Measurements from ENCODE around the gene PREPL.

DNA sequence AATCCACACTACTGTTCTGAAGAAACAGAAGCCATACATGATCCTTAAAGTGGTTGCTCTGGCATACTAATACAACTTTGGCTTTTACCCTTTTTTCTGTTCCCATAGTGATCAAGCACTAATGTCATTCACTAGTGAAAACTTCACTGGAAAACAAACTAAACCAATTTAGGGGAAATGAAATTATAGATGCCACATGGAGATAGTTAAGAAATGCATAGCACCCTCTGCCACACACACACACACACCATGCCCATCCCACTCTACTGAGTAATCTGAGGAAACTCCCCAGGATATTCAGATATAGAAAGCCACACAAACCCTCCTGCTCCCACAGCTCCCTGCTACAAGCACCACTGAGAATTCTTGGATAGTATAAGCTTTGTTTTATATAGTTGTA, 46.9 kb downstream of the PREPL start:
- TF ChIP-seq, protein P1, sequence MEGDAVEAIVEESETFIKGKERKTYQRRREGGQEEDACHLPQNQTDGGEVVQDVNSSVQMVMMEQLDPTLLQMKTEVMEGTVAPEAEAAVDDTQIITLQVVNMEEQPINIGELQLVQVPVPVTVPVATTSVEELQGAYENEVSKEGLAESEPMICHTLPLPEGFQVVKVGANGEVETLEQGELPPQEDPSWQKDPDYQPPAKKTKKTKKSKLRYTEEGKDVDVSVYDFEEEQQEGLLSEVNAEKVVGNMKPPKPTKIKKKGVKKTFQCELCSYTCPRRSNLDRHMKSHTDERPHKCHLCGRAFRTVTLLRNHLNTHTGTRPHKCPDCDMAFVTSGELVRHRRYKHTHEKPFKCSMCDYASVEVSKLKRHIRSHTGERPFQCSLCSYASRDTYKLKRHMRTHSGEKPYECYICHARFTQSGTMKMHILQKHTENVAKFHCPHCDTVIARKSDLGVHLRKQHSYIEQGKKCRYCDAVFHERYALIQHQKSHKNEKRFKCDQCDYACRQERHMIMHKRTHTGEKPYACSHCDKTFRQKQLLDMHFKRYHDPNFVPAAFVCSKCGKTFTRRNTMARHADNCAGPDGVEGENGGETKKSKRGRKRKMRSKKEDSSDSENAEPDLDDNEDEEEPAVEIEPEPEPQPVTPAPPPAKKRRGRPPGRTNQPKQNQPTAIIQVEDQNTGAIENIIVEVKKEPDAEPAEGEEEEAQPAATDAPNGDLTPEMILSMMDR (IDR thresholded peaks at IDR 0.05; ENCODE audit: low read length): no peak
- TF ChIP-seq EZH2 (optimal IDR thresholded peaks at IDR 0.05; ENCODE audit: low read depth, low read length) (no peak), EZH2phosphoT487 (IDR thresholded peaks at IDR 0.05; ENCODE audit: low read length) (no peak)
